Endothelial cell (in vitro differentiated cells): ENCODE measurements around the gene TNIP1. TPM values are rescaled to one million over a fixed set of nuclear protein-coding genes. Genes with fewer than 3 reads are reported as not detected.

Experiments used
- DNase-seq: peaks from one replicate; pipeline ENCODE4 v3.0.0; 2021; ENCODE audit warnings: low spot score
- H3K27ac Mint-ChIP-seq: one replicate; pipeline ENCODE4 v1.8.0; 2021; ENCODE audit warnings: mixed read lengths, inconsistent platforms; ENCODE audit not compliant: unreplicated experiment
- H3K27me3 Mint-ChIP-seq: one replicate; pipeline ENCODE4 v1.8.0; 2021; ENCODE audit warnings: mild to moderate bottlenecking, moderate library complexity, mixed read lengths, inconsistent platforms; ENCODE audit not compliant: unreplicated experiment
- H3K36me3 Mint-ChIP-seq: one replicate; pipeline ENCODE4 v1.8.0; 2021; ENCODE audit warnings: mild to moderate bottlenecking, low read depth, mixed read lengths, inconsistent platforms; ENCODE audit not compliant: unreplicated experiment
- H3K4me1 Mint-ChIP-seq: one replicate; pipeline ENCODE4 v1.8.0; 2021; ENCODE audit warnings: mild to moderate bottlenecking, mixed read lengths, inconsistent platforms; ENCODE audit not compliant: unreplicated experiment
- H3K4me3 Mint-ChIP-seq: one replicate; pipeline ENCODE4 v1.8.0; 2021; ENCODE audit warnings: mild to moderate bottlenecking, mixed read lengths, inconsistent platforms; ENCODE audit not compliant: unreplicated experiment
- H3K9me3 Mint-ChIP-seq: one replicate; pipeline ENCODE4 v1.8.0; 2021; ENCODE audit warnings: mixed read lengths, inconsistent platforms; ENCODE audit not compliant: unreplicated experiment
- CTCF ChIP-seq: fragments of 200-600 bp; sonication (generic); IDR thresholded peaks from one replicate; pipeline ENCODE4 v1.5.0; 2021; ENCODE audit warnings: antibody characterized with exemption; ENCODE audit not compliant: unreplicated experiment
- total RNA-seq: library from RNA; stranded (reverse); fragmentation: NEBNext Ultra II Directional; extraction: Animal tissue kit (Norgen Biotek cat#: 25700); gene quantifications from one replicate; pipeline ENCODE4 v1.2.1, GENCODE V29; 2021; ENCODE audit not compliant: unreplicated experiment

The TNIP1 gene
- total RNA-seq, 1 donor from 2014 or later = 76.0 TPM

DNA sequence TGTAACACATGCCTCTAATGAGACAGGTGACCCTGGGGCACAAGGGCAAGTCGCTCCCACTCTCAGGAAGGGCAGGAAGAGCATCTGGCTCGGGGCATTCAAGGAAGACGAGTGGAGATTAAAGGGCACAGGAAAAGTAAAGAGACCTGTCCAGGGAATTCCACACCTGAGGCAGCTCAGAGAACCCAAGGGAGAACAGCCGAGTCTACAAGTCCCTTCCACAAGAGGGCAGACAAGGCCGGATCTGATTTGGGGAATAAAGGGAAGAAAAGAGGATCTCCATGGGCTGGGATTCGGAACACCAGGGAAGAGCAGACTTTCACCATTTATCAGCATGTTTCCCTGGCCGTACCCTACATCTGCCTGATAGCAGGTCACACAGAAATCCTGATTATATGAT is 32.3 kb downstream of the TNIP1 start:
- no peak overlapping the region for H3K27ac Mint-ChIP-seq
- no peaks in the 10 kb centered on the region for H3K4me1 Mint-ChIP-seq
- no peak overlapping the region for H3K4me3 Mint-ChIP-seq
- H3K27me3 Mint-ChIP-seq = peaks cover 9% of the 10 kb centered on the region
- peaks cover 39% of the 10 kb centered on the region for H3K36me3 Mint-ChIP-seq
- TF ChIP-seq CTCF = no peak
- no peaks in the 10 kb centered on the region for H3K9me3 Mint-ChIP-seq
- no peak for DNase-seq

GRCh38 chr5:151047814-151048425 is 32.9 kb downstream of the TNIP1 start:
- Mint-ChIP-seq H3K9me3 (no peaks in the 10 kb centered on the region), H3K36me3 (peaks cover 41% of the 10 kb centered on the region), H3K4me1 (no peaks in the 10 kb centered on the region), H3K4me3 (no peak overlapping the region), H3K27ac (no peak overlapping the region), H3K27me3 (peaks cover 9% of the 10 kb centered on the region)
- DNase-seq = peak; percentile 40
- peak; percentile 64 for TF ChIP-seq CTCF

- Mint-ChIP-seq H3K4me3 (no peak overlapping the region), H3K36me3 (peaks cover 48% of the 10 kb centered on the region), H3K9me3 (no peaks in the 10 kb centered on the region), H3K27ac (no peak overlapping the region), H3K4me1 (peaks cover 2% of the 10 kb centered on the region), H3K27me3 (peaks cover 1% of the 10 kb centered on the region)
- no peak for TF ChIP-seq CTCF
- DNase-seq = no peak
These were observed 38.3 kb downstream of the TNIP1 start for GRCh38 chr5:151042453-151043093.

GRCh38 chr5:151041577-151042268 is 39.1 kb downstream of the TNIP1 start:
- no peak for TF ChIP-seq CTCF
- no peak for DNase-seq
- H3K4me1 Mint-ChIP-seq = peaks cover 4% of the 10 kb centered on the region
- H3K27ac Mint-ChIP-seq = no peak overlapping the region
- H3K4me3 Mint-ChIP-seq = no peak overlapping the region
- no peaks in the 10 kb centered on the region for H3K9me3 Mint-ChIP-seq
- peaks cover 50% of the 10 kb centered on the region for H3K36me3 Mint-ChIP-seq
- peaks cover 1% of the 10 kb centered on the region for H3K27me3 Mint-ChIP-seq
